ENCODE measurements around the gene ZNF780A. TPM values are rescaled to one million over a fixed set of nuclear protein-coding genes. Genes with fewer than 3 reads are reported as not detected.
"Not testable (repeated sequence)": the region's sequence is repeated elsewhere in the genome, so short reads cannot be mapped to it uniquely, and the experiment has no call there.

ZNF780A gene
- total and polyA plus RNA-seq, 9 donors = 5.4 to 18.7 (median 15.6) TPM

- Histone ChIP-seq H3K27ac (no peak overlapping the region), H3K4me1 (ENCODE audit: insufficient read depth) (no peaks in the 10 kb centered on the region), H3K36me3 (no peaks in the 10 kb centered on the region), H3K4me3 (no peak overlapping the region), H3K9me3 (no peaks in the 10 kb centered on the region), H3K27me3 (no peaks in the 10 kb centered on the region)
- TF ChIP-seq EP300 (IDR thresholded peaks at IDR 0.05) (no peak), CTCF (IDR thresholded peaks at IDR 0.05) (no peak), POLR2A (IDR thresholded peaks at IDR 0.05) (no peak)
- 43 to 55% (median 48%) methylated on average over 1 of the region's 1 CpG for WGBS, 3 donors
- intact Hi-C loops (cut with DNase I) = no loop called here
- no peak for DNase-seq
Measured at GRCh38 chr19:40133491-40133890, 42.7 kb upstream of the ZNF780A start.

GRCh38 chr19:40130013-40130412 is 39.3 kb upstream of the ZNF780A start:
- Histone ChIP-seq H3K36me3 (no peaks in the 10 kb centered on the region), H3K27me3 (no peaks in the 10 kb centered on the region), H3K4me1 (ENCODE audit: insufficient read depth) (no peaks in the 10 kb centered on the region), H3K9me3 (no peaks in the 10 kb centered on the region), H3K27ac (no peak overlapping the region), H3K4me3 (no peak overlapping the region)
- TF ChIP-seq CTCF (IDR thresholded peaks at IDR 0.05) (no peak), EP300 (IDR thresholded peaks at IDR 0.05) (no peak), POLR2A (IDR thresholded peaks at IDR 0.05) (no peak)
- intact Hi-C loops (cut with DNase I) = no loop called here
- no peak for DNase-seq

GRCh38 chr19:40129425-40129824 is 38.7 kb upstream of the ZNF780A start:
- DNase-seq = no peak
- H3K27ac ChIP-seq = no peak overlapping the region
- H3K27me3 ChIP-seq = no peaks in the 10 kb centered on the region
- H3K36me3 ChIP-seq = no peaks in the 10 kb centered on the region
- H3K4me3 ChIP-seq = no peak overlapping the region
- intact Hi-C loops (cut with DNase I) = loop anchor here in 1 of 4 donors (5.0 kb wide), 1 partner anchor 1158 kb away; no protein-coding TSS in a partner anchor
- TF ChIP-seq EP300 (IDR thresholded peaks at IDR 0.05) (no peak), POLR2A (IDR thresholded peaks at IDR 0.05) (no peak), CTCF (IDR thresholded peaks at IDR 0.05) (no peak)
- no peaks in the 10 kb centered on the region for H3K9me3 ChIP-seq
- 41 to 54% (median 50%) methylated on average over 3 of the region's 3 CpGs for WGBS, 3 donors
- no peaks in the 10 kb centered on the region for H3K4me1 ChIP-seq (ENCODE audit: insufficient read depth)

- no peaks in the 10 kb centered on the region for H3K27me3 ChIP-seq
- H3K27ac ChIP-seq = no peak overlapping the region
- no peak for DNase-seq
- intact Hi-C loops (cut with DNase I) = loop anchor here in 1 of 4 donors (5.0 kb wide), 1 partner anchor 1158 kb away; no protein-coding TSS in a partner anchor
- no peak overlapping the region for H3K4me3 ChIP-seq
- no peaks in the 10 kb centered on the region for H3K4me1 ChIP-seq (ENCODE audit: insufficient read depth)
- no peaks in the 10 kb centered on the region for H3K36me3 ChIP-seq
- no peak for TF ChIP-seq POLR2A (IDR thresholded peaks at IDR 0.05)
- H3K9me3 ChIP-seq = no peaks in the 10 kb centered on the region
Measured at GRCh38 chr19:40128991-40129390, 38.2 kb upstream of the ZNF780A start.

GRCh38 chr19:40119380-40119779 is 28.6 kb upstream of the ZNF780A start:
- H3K9me3 ChIP-seq = no peaks in the 10 kb centered on the region
- intact Hi-C loops (cut with DNase I) = no loop called here
- WGBS, 3 donors = 66 to 79% (median 69%) methylated on average over 4 of the region's 4 CpGs
- no peak for TF ChIP-seq CTCF (IDR thresholded peaks at IDR 0.05)
- no peak for TF ChIP-seq EP300 (IDR thresholded peaks at IDR 0.05)
- no peak for TF ChIP-seq POLR2A (IDR thresholded peaks at IDR 0.05)
- DNase-seq = no peak
- H3K27ac ChIP-seq = no peak overlapping the region
- no peaks in the 10 kb centered on the region for H3K27me3 ChIP-seq
- no peak overlapping the region for H3K4me3 ChIP-seq
- no peaks in the 10 kb centered on the region for H3K4me1 ChIP-seq (ENCODE audit: insufficient read depth)
- no peaks in the 10 kb centered on the region for H3K36me3 ChIP-seq

- H3K36me3 ChIP-seq; H3K9me3 ChIP-seq; intact Hi-C loops (cut with DNase I); H3K27ac ChIP-seq; H3K4me1 ChIP-seq (ENCODE audit: insufficient read depth); H3K27me3 ChIP-seq; DNase-seq; H3K4me3 ChIP-seq: not testable (repeated sequence)
- WGBS, 3 donors = 88 to 91% methylated on average over 11 to 12 of the region's 25 CpGs; no CpG with 5 or more reads in 1 of the 3 donors
Measured at GRCh38 chr19:40118638-40119037, 27.9 kb upstream of the ZNF780A start.
